IMR-90 (cell line): ENCODE measurements around the gene PRSS38. TPM values are rescaled to one million over a fixed set of nuclear protein-coding genes. Genes with fewer than 3 reads are reported as not detected.

Source experiments
- ATAC-seq: fragments of 200-7000 bp; cut with Tn5 transposase; 2 replicates; pipeline ENCODE4 v1.9.1; 2020; ENCODE audit warnings: low read depth, mild to moderate bottlenecking, moderate library complexity
- BruUV-seq: library from RNA; stranded (reverse); fragments of 400-500 nt; replicated peaks from 2 replicates; lab custom pipeline; 2021; lab: Mats Ljungman, UMichigan
- CTCF ChIA-PET: fragments of 300-600 bp; formaldehyde crosslinking; extraction: SDS; loops from one replicate; lab custom pipeline; 2021; ENCODE audit warnings: antibody characterized with exemption; lab: Yijun Ruan, JAX
- POLR2A ChIA-PET: fragments of 300-600 bp; sonication (Branson Sonifier 250); formaldehyde crosslinking; loops from one replicate; lab custom pipeline; 2022; ENCODE audit warnings: antibody characterized with exemption; ENCODE audit not compliant: unreplicated experiment; lab: Charles Lee
- DNase-seq: peaks from one replicate; pipeline ENCODE4 v3.0.0; 2013
- H2AFZ ChIP-seq: replicated peaks from 2 replicates; pipeline ENCODE3; 2013; ENCODE audit warnings: low read length, mild to moderate bottlenecking; ENCODE audit not compliant: poor library complexity
- H2AK5ac ChIP-seq: 2 replicates; pipeline ENCODE4 v1.6.1; 2013; ENCODE audit warnings: low read depth, low read length, inconsistent platforms
- H2AK9ac ChIP-seq: replicated peaks from 2 replicates; pipeline ENCODE3; 2013; ENCODE audit warnings: mild to moderate bottlenecking, low read depth, low read length, moderate library complexity; ENCODE audit not compliant: poor library complexity
- H2BK120ac ChIP-seq: 2 replicates; pipeline ENCODE4 v1.6.1; 2013; ENCODE audit warnings: low read depth, low read length, inconsistent platforms
- H2BK15ac ChIP-seq: 3 replicates; pipeline ENCODE4 v1.6.1; 2013; ENCODE audit warnings: low read depth, low read length, inconsistent platforms
- H2BK20ac ChIP-seq: 2 replicates; pipeline ENCODE4 v1.6.1; 2013; ENCODE audit warnings: low read depth, mild to moderate bottlenecking, inconsistent platforms, low read length, moderate library complexity
- H2BK5ac ChIP-seq: 2 replicates; pipeline ENCODE4 v1.6.1; 2013; ENCODE audit warnings: mild to moderate bottlenecking, low read depth, low read length, inconsistent platforms; ENCODE audit not compliant: poor library complexity, severe bottlenecking
- H3K14ac ChIP-seq: replicated peaks from 2 replicates; pipeline ENCODE4 v1.6.1; 2013; ENCODE audit warnings: low read depth, low read length, inconsistent platforms
- H3K18ac ChIP-seq: 2 replicates; pipeline ENCODE4 v1.6.1; 2013; ENCODE audit warnings: low read depth, low read length, control low read depth
- H3K23ac ChIP-seq: 2 replicates; pipeline ENCODE4 v1.6.1; 2013; ENCODE audit warnings: low read depth, low read length, inconsistent platforms
- H3K27ac ChIP-seq: 2 replicates; pipeline ENCODE4 v1.5.1; 2013; ENCODE audit warnings: mild to moderate bottlenecking, control low read depth, low read length; ENCODE audit not compliant: insufficient read depth
- H3K27me3 ChIP-seq: 2 replicates; pipeline ENCODE4 v1.6.1; 2013; ENCODE audit warnings: low read length; ENCODE audit not compliant: control insufficient read depth, insufficient read depth
- H3K36me3 ChIP-seq: 2 replicates; pipeline ENCODE4 v1.6.1; 2013; ENCODE audit warnings: low read length, mixed read lengths; ENCODE audit not compliant: control insufficient read depth, insufficient read depth
- H3K4ac ChIP-seq: 2 replicates; pipeline ENCODE4 v1.6.1; 2013; ENCODE audit warnings: low read depth, low read length, inconsistent platforms
- H3K4me1 ChIP-seq: 2 replicates; pipeline ENCODE4 v1.6.1; 2013; ENCODE audit warnings: low read length, mixed read lengths; ENCODE audit not compliant: control insufficient read depth, insufficient read depth
- H3K4me2 ChIP-seq: 2 replicates; pipeline ENCODE4 v1.6.1; 2013; ENCODE audit warnings: low read depth, mild to moderate bottlenecking, control low read depth, low read length, moderate library complexity
- H3K4me3 ChIP-seq: 2 replicates; pipeline ENCODE4 v1.5.1; 2013; ENCODE audit warnings: low read depth, mild to moderate bottlenecking, control low read depth, low read length, moderate library complexity; ENCODE audit not compliant: insufficient read depth
- H3K56ac ChIP-seq: 2 replicates; pipeline ENCODE4 v1.6.1; 2013; ENCODE audit warnings: low read length, inconsistent platforms; ENCODE audit not compliant: insufficient read depth; ENCODE audit errors: extremely low read depth
- H3K79me1 ChIP-seq, 2 experiments: 2 replicates each; pipeline ENCODE4 v1.6.1; 2013; ENCODE audit warnings: low read length in 2 of 2, inconsistent platforms in 1 of 2, low read depth in 1 of 2
- H3K9ac ChIP-seq: 2 replicates; pipeline ENCODE4 v1.6.1; 2013; ENCODE audit warnings: low read depth, low read length, control low read depth
- H3K9me1 ChIP-seq: 2 replicates; pipeline ENCODE4 v1.6.1; 2013; ENCODE audit warnings: low read length, inconsistent platforms; ENCODE audit not compliant: insufficient read depth
- H3K9me3 ChIP-seq: 2 replicates; pipeline ENCODE4 v1.6.1; 2013; ENCODE audit warnings: low read length; ENCODE audit not compliant: control insufficient read depth, insufficient read depth
- H4K20me1 ChIP-seq: 2 replicates; pipeline ENCODE4 v1.6.1; 2013; ENCODE audit warnings: low read length, inconsistent platforms; ENCODE audit not compliant: insufficient read depth
- H4K5ac ChIP-seq: 2 replicates; pipeline ENCODE4 v1.6.1; 2013; ENCODE audit warnings: mild to moderate bottlenecking, low read depth, low read length, control low read depth
- H4K8ac ChIP-seq, 2 experiments: 2 replicates each; pipeline ENCODE4 v1.6.1; 2013; ENCODE audit warnings: low read depth in 2 of 2, low read length in 2 of 2, control low read depth in 1 of 2, inconsistent platforms in 1 of 2
- H4K91ac ChIP-seq: 2 replicates; pipeline ENCODE4 v1.6.1; 2013; ENCODE audit warnings: low read depth, low read length, inconsistent platforms; ENCODE audit not compliant: insufficient read depth
- ELK1 ChIP-seq: fragments of 150-350 bp; IDR thresholded peaks from 2 replicates; pipeline ENCODE4 v1.6.1; 2016; ENCODE audit warnings: low read depth, mild to moderate bottlenecking, low read length, moderate library complexity, borderline replicate concordance
- FOS ChIP-seq: fragments of 150-350 bp; IDR thresholded peaks from 2 replicates; pipeline ENCODE4 v1.6.1; 2016; ENCODE audit warnings: low read depth, low read length
- MXI1 ChIP-seq: IDR thresholded peaks from 2 replicates; pipeline ENCODE4 v1.6.1; 2012; ENCODE audit warnings: low read depth, mild to moderate bottlenecking, low read length, moderate library complexity, borderline replicate concordance
- NFE2L2 ChIP-seq: fragments of 150-350 bp; IDR thresholded peaks from 2 replicates; pipeline ENCODE4 v1.6.1; 2016; ENCODE audit warnings: low read depth, mild to moderate bottlenecking, low read length
- RAD21 ChIP-seq: IDR thresholded peaks from 2 replicates; pipeline ENCODE4 v1.6.1; 2012; ENCODE audit warnings: low read length, improper control_type of control experiment
- RCOR1 ChIP-seq: IDR thresholded peaks from 2 replicates; pipeline ENCODE4 v1.6.1; 2012; ENCODE audit warnings: mild to moderate bottlenecking, low read length, improper control_type of control experiment; ENCODE audit not compliant: insufficient replicate concordance
- RFX5 ChIP-seq: IDR thresholded peaks from 2 replicates; pipeline ENCODE4 v1.8.0; 2012; ENCODE audit warnings: low read depth, mild to moderate bottlenecking, low read length, moderate library complexity
- SMC3 ChIP-seq: fragments of 150-350 bp; IDR thresholded peaks from 2 replicates; pipeline ENCODE4 v1.6.1; 2016; ENCODE audit warnings: low read depth, mild to moderate bottlenecking, antibody characterized with exemption, low read length, moderate library complexity
- USF2 ChIP-seq: fragments of 150-350 bp; IDR thresholded peaks from 2 replicates; pipeline ENCODE4 v1.6.1; 2017; ENCODE audit warnings: mild to moderate bottlenecking, antibody characterized with exemption, low read length, low read depth
- WGBS, 2 experiments: methylation state at CpG; one replicate each; pipeline versions ENCODE4 v1.1.5 to v1.1.7; 2013; ENCODE audit warnings: missing lambda C conversion rate in 2 of 2; ENCODE audit not compliant: insufficient read length in 1 of 2; ENCODE audit errors: extremely low coverage in 2 of 2; 5-methylcytosine and 5-hydroxymethylcytosine counted together
- dilution Hi-C: fragments of 300-500 bp; cut with HindIII; formaldehyde crosslinking; loops from one replicate; pipeline ENCODE4 v1.14.3; 2018; ENCODE audit warnings: low sequenced_read_pairs; ENCODE audit not compliant: unreplicated experiment
- in situ Hi-C: fragments of 300-500 bp; cut with MboI; formaldehyde crosslinking; loops from 3 replicates; pipeline ENCODE4 v1.14.3; 2019; ENCODE audit warnings: low sequenced_read_pairs, inconsistent platforms, mixed read lengths
- intact Hi-C: fragments of 100-400 bp; cut with micrococcal nuclease; formaldehyde crosslinking; loops from 2 replicates; pipeline ENCODE4 v1.10.0; 2022
- polyA plus RNA-seq, 3 experiments: library from polyadenylated mRNA; depleted of rRNA; stranded (reverse); fragments of >200 nt; gene quantifications; 2 replicates each; pipeline ENCODE4 v1.2.3, GENCODE V29; 2012; ENCODE audit warnings: low replicate concordance in 1 of 3
- total RNA-seq: library from RNA; depleted of rRNA; stranded (reverse); fragments of >200 nt; gene quantifications from 2 replicates; pipeline ENCODE4 v1.2.3, GENCODE V29; 2012
- TF ChIP-seq, protein P1 (sequence below): conservative IDR thresholded peaks from 2 replicates; pipeline ENCODE4 v1.5.1; 2012; ENCODE audit warnings: mild to moderate bottlenecking, low read depth, low read length, improper control_type of control experiment

Gene PRSS38
- total and polyA plus RNA-seq, 2 of the 4 experiments (the other 2 are of a cell fraction): not detected

DNA sequence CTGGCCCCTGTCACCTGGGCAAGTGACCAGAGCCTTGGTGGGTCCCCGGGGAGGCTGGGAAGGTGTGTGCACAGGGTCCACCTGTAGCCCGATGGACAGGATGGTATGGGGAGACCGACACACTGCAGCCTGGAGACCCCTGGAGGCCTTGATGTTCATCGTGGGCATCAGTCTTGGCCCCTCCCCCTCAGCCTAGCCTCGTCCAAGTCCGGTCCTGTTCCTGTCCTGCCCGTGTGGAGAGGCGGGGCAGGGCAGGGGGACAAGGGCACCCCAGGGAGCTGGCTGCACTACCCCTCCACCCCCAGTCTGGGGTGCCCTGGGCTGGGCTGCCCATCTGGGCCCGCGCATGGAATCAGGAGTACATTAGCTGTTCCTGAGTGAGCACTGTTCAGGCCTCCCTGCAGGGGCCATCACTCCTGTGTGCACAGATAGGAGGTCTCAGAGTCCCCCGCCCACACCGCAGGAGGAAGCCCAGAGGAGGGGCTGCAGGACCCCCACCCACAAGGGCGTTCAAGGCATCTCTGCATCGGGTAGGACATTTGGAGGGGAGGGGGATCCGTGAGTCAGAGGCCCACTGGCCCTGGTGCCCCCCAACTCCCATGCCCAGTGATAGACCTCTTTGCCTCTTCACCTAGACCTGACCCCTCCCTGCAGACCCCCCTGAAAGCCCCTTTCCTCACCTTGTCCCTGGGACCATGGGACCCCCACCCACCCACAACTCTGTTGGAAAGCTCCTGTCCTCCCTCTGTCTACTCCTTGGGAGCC is 69.1 kb downstream of the PRSS38 start:
- Histone ChIP-seq H3K27ac (no peak overlapping the region), H3K18ac (no peak overlapping the region), H3K9ac (no peak overlapping the region), H3K79me1 (no peaks in the 10 kb centered on the region), H4K8ac (no peak overlapping the region), H4K91ac (no peak overlapping the region), H2BK15ac (no peak overlapping the region), H3K36me3 (no peaks in the 10 kb centered on the region), H3K4me2 (no peak overlapping the region), H4K20me1 (no peaks in the 10 kb centered on the region), H3K27me3 (peaks cover 2% of the 10 kb centered on the region; the same call in 1 of the 2 replicates), H3K56ac (no peak overlapping the region), H2BK20ac (no peak overlapping the region), H3K9me3 (no peaks in the 10 kb centered on the region), H2AK9ac (no peak overlapping the region), H2AK5ac (no peak overlapping the region), H3K4me3 (no peak overlapping the region), H3K9me1 (no peaks in the 10 kb centered on the region), H2BK5ac (no peak overlapping the region), H4K5ac (no peak overlapping the region), H3K23ac (no peak overlapping the region), H3K14ac (no peak overlapping the region), H3K4ac (no peak overlapping the region), H3K4me1 (no peaks in the 10 kb centered on the region; the same call in 1 of the 2 replicates), H2BK120ac (no peak overlapping the region), H2AFZ (no peak overlapping the region)
- dilution Hi-C loops: no loop called here
- intact Hi-C loops: no loop called here
- in situ Hi-C loops: no loop called here
- ChIA-PET CTCF (no interaction called here), POLR2A (no interaction called here)
- WGBS, 2 experiments: 100% methylated on average over 2 of the region's 15 CpGs; no CpG with 5 or more reads in 1 of the 2 experiments
- TF ChIP-seq ELK1: no peak
- TF ChIP-seq, protein P1, sequence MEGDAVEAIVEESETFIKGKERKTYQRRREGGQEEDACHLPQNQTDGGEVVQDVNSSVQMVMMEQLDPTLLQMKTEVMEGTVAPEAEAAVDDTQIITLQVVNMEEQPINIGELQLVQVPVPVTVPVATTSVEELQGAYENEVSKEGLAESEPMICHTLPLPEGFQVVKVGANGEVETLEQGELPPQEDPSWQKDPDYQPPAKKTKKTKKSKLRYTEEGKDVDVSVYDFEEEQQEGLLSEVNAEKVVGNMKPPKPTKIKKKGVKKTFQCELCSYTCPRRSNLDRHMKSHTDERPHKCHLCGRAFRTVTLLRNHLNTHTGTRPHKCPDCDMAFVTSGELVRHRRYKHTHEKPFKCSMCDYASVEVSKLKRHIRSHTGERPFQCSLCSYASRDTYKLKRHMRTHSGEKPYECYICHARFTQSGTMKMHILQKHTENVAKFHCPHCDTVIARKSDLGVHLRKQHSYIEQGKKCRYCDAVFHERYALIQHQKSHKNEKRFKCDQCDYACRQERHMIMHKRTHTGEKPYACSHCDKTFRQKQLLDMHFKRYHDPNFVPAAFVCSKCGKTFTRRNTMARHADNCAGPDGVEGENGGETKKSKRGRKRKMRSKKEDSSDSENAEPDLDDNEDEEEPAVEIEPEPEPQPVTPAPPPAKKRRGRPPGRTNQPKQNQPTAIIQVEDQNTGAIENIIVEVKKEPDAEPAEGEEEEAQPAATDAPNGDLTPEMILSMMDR: no peak
- no peak for TF ChIP-seq RCOR1
- TF ChIP-seq SMC3: no peak
- no peak for TF ChIP-seq RFX5
- TF ChIP-seq USF2: no peak
- TF ChIP-seq RAD21: no peak
- TF ChIP-seq MXI1: no peak
- TF ChIP-seq NFE2L2: no peak
- no peak for TF ChIP-seq FOS
- no TSS peak for BruUV-seq
- DNase-seq: no peak
- no peak for ATAC-seq
